ENCODE results near the gene NUCKS1. TPM values are rescaled to one million over a fixed set of nuclear protein-coding genes. Genes with fewer than 3 reads are reported as not detected.

NUCKS1 gene
- total RNA-seq, 1 experiment from 2014 or later, result 237 TPM

GRCh38 chr1:205719762-205720161, 30.2 kb downstream of the NUCKS1 start:
- DNase-seq (ENCODE audit: low read depth, low spot score), result no peak
- H3K27me3 ChIP-seq (ENCODE audit: insufficient read depth, low read length), result no peaks in the 10 kb centered on the region
- ChIA-PET CTCF (interaction anchor here (2.5 kb wide), 1 partner anchor 8 kb away, joined by 7 read pairs; no protein-coding TSS in a partner anchor), POLR2A (no interaction called here), RAD21 (ENCODE audit: low non-redundant PET in 1 of 2, low total read pairs in 2 of 2, uncharacterized antibody in 2 of 2, unreplicated experiment in 2 of 2) (no interaction called here)
- no peaks in the 10 kb centered on the region for H3K9me2 ChIP-seq (ENCODE audit: insufficient read depth)
- H3K9me3 ChIP-seq (ENCODE audit: control insufficient read depth in 1 of 2, insufficient read depth in 1 of 2, low read depth in 1 of 2, low read length in 2 of 2), result no peaks in the 10 kb centered on the region
- no peak overlapping the region for H3K27ac ChIP-seq (ENCODE audit: low read depth, low read length)
- H3K4me1 ChIP-seq (ENCODE audit: control insufficient read depth in 1 of 2, insufficient read depth in 2 of 2, low read length in 2 of 2), result no peaks in the 10 kb centered on the region
- peaks cover 51 to 65% of the 10 kb centered on the region in 2 experiments for H3K36me3 ChIP-seq (ENCODE audit: control insufficient read depth in 1 of 2, insufficient read depth in 2 of 2, low read length in 2 of 2)
- BruUV-seq (replicated peaks), result no TSS peak
- no peak overlapping the region for H3K4me3 ChIP-seq (replicated peaks in 1 of 2; ENCODE audit: low read depth in 1 of 2, low read length in 2 of 2)
- H3K79me2 ChIP-seq (ENCODE audit: insufficient read depth, low read length), result peaks cover 17% of the 10 kb centered on the region
- intact Hi-C loops (cut with micrococcal nuclease), result no loop called here
- H4K20me1 ChIP-seq (ENCODE audit: insufficient read depth), result peaks cover 10% of the 10 kb centered on the region; the same call in 1 of the 2 replicates
- no peak overlapping the region for H2AFZ ChIP-seq (ENCODE audit: low read depth, low read length, poor library complexity, severe bottlenecking)
- no peak for ATAC-seq
- no peak for TF ChIP-seq ZBTB33 (IDR thresholded peaks at IDR 0.05; ENCODE audit: extremely low read depth, insufficient replicate concordance, low read length)
- H3K9ac ChIP-seq (ENCODE audit: low read length), result no peak overlapping the region
- H3K4me2 ChIP-seq (ENCODE audit: low read length), result no peak overlapping the region

GRCh38 chr1:205719015-205719414, 31.0 kb downstream of the NUCKS1 start:
- intact Hi-C loops (cut with micrococcal nuclease), result no loop called here
- H3K27ac ChIP-seq (ENCODE audit: low read depth, low read length), result no peak overlapping the region
- no TSS peak for BruUV-seq (replicated peaks)
- H3K4me3 ChIP-seq (replicated peaks in 1 of 2; ENCODE audit: low read depth in 1 of 2, low read length in 2 of 2), result no peak overlapping the region
- ChIA-PET POLR2A (no interaction called here), RAD21 (ENCODE audit: low non-redundant PET in 1 of 2, low total read pairs in 2 of 2, uncharacterized antibody in 2 of 2, unreplicated experiment in 2 of 2) (no interaction called here), CTCF (no interaction called here)
- H3K4me1 ChIP-seq (ENCODE audit: control insufficient read depth in 1 of 2, insufficient read depth in 2 of 2, low read length in 2 of 2), result no peaks in the 10 kb centered on the region
- ATAC-seq (no peak), DNase-seq (ENCODE audit: low read depth, low spot score) (no peak)
- peaks cover 12% of the 10 kb centered on the region for H3K79me2 ChIP-seq (ENCODE audit: insufficient read depth, low read length)
- no peaks in the 10 kb centered on the region for H3K9me2 ChIP-seq (ENCODE audit: insufficient read depth)
- H3K4me2 ChIP-seq (ENCODE audit: low read length), result no peak overlapping the region
- no peak overlapping the region for H2AFZ ChIP-seq (ENCODE audit: low read depth, low read length, poor library complexity, severe bottlenecking)
- H3K36me3 ChIP-seq (ENCODE audit: control insufficient read depth in 1 of 2, insufficient read depth in 2 of 2, low read length in 2 of 2), result peaks cover 51 to 64% of the 10 kb centered on the region in 2 experiments
- H3K9ac ChIP-seq (ENCODE audit: low read length), result no peak overlapping the region
- no peaks in the 10 kb centered on the region for H3K9me3 ChIP-seq (ENCODE audit: control insufficient read depth in 1 of 2, insufficient read depth in 1 of 2, low read depth in 1 of 2, low read length in 2 of 2)
- H3K27me3 ChIP-seq (ENCODE audit: insufficient read depth, low read length), result no peaks in the 10 kb centered on the region
- H4K20me1 ChIP-seq (ENCODE audit: insufficient read depth), result peaks cover 10% of the 10 kb centered on the region; the same call in 1 of the 2 replicates
- TF ChIP-seq JUND (IDR thresholded peaks at IDR 0.05) (no peak), ATF3 (IDR thresholded peaks at IDR 0.05) (no peak), REST (IDR thresholded peaks at IDR 0.05; ENCODE audit: low read depth) (no peak), YY1 (IDR thresholded peaks at IDR 0.05; ENCODE audit: extremely low read depth, insufficient replicate concordance, low read depth, low read length) (no peak), EGR1 (IDR thresholded peaks at IDR 0.05; ENCODE audit: low read depth) (no peak), POLR2A (IDR thresholded peaks at IDR 0.05; ENCODE audit: borderline replicate concordance, extremely low read depth, insufficient read depth, insufficient read length) (no peak), FOSL1 (IDR thresholded peaks at IDR 0.05; ENCODE audit: low read depth) (no peak), SIN3A (IDR thresholded peaks at IDR 0.05; ENCODE audit: low read depth) (no peak), POLR2AphosphoS5 (IDR thresholded peaks at IDR 0.05; ENCODE audit: low read depth, low read length) (no peak), SRF (IDR thresholded peaks at IDR 0.05; ENCODE audit: low read depth) (no peak), MAX (IDR thresholded peaks at IDR 0.05) (no peak), ELF1 (IDR thresholded peaks at IDR 0.05; ENCODE audit: borderline replicate concordance, low read depth) (no peak)
